Activated T-cell treated with anti-CD3 and anti-CD28 coated beads for 24 hours (primary cell): Measurements from ENCODE around the gene MPZL1.

Experiments used
- DNase-seq: peaks from one replicate; pipeline ENCODE4 v3.0.0-alpha.2; 2020; ENCODE audit warnings: low read depth

The MPZL1 gene

DNA sequence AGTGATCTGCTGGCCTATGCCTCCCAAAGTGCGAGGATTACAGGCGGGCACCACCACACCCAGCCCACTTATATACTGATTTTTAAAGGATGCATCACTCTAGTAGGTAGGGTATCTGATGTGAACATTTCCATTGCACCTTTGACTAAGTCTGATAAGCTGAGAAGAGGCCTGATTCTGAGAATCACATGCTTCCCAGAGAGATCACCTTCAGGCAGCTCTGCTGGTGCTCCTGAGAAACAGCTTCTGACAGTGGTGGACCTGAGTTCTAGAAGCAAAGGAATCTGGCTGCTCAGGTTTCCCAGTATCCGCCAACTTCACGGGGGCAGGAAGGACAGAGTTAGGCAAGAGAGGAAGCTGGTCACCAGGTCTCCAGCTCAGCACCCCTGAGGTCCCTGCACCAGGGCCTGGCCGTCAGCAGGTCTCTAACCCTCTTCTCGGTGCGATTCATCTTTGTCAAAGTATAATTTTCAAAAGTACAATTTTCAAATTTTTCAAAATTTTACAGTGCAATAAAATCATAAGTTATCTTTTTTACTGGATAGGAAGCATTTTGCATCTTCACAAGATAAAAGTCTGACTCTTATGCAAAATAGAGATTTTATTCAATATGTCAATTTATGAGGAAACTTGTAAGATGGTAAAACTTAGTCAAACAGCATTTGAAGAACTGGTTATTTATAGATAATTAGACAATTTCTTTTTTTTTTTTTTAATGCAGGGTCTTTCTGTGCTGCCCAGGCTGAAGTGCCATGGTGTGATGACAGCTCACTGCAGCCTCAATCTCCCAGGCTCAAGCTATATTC is 25.8 kb upstream of the MPZL1 start:
- no peak for DNase-seq

DNA sequence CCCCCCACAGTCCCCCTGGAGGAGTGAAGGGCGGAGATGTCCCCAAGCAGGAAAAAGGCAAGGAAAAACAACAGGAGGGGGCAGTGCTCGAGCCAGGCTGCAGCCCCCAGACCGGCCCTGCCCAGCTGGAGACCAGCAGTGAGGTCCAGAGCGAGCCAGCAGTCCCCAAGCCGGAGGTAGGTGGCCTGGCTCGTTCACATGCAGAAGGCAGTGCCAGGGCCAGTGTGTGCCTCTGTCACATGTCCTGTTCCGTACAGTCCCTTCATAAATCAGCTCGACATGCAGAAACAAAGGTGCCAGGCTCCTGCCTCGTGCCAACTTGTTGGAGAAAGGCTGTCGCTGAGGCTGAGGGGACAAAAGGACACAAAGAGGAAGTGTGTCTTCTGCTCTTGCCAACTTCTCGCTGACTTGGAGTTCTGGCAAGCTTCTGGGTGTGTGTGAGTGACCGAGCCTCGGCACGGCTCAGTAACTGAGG is 24.1 kb upstream of the MPZL1 start:
- DNase-seq = no peak

DNA sequence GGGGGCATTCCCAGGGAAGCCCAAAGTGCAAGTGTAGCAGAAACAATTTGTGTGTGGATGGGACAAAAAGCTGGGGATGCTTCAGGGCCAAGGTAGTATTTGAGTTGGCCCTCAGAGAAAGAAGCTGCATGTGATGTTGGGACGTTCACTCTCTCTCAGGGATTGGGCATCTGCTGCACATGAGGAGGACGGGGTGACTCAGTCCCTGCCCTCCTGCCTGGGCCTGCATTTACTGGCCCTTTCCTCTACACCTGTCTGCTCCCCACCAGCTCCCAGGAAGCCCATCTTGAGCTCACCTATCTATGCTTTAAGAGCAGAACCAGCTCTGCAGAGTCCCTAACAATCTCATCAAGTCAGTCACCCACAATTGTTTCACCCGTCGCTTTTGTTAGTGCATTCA is 23.5 kb upstream of the MPZL1 start:
- DNase-seq = no peak

DNA sequence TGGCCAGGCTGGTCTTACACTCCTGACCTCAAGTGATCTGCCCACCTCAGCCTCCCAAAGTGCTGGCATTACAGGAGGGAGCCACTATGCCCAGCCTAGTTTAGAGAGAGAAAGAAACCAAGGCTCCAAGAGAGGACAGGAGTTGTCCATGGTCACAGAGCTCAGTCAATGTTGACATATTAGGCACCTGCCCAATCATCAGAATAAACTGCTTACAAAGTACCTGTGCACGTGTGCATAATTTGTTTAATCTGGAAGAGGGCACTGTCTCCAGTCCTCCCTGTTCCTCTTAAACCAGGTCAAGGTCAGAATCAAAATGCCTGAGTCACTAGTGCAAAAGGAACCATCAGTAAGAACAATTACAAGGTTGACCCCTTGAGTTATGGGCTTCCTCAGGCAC is 20.3 kb upstream of the MPZL1 start:
- no peak for DNase-seq

DNA sequence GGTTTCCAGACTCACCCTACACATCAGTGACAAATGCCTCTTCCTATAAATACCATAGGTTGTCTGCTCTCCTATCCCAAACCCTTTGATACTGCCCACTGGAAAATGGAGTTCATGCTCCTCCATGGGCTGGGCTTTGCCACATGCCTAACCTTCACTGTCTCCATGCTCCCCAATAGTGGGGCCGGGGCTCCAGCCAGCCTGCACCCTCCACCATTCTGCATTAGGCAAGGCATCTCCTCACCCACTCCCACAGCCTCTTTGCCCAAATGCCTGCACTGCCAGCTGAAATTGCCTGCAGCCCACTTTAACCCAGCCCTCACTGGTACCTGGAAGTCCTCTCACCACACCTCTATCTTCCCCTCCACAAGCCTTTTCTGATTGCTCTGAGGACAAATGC is 18.2 kb upstream of the MPZL1 start:
- DNase-seq = no peak

DNA sequence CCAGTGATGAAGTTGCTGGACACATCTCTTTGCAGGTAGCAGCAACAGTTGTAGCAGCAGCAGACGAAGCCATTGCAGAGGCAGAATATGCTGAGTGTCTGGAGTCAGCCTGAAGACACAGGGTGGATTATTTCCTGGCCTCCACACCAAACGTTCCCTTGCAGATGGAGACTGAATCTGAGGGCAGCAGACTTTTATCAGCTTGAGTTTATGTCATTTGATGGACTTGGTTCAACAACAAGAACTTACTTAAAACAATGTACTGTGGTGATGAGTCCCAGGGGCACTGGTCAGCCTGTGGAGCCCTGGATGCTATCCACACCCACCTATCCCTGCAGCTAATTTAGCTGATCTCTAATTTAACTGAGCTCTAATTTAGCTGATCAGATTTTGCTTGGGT is 17.1 kb upstream of the MPZL1 start:
- DNase-seq = no peak

DNA sequence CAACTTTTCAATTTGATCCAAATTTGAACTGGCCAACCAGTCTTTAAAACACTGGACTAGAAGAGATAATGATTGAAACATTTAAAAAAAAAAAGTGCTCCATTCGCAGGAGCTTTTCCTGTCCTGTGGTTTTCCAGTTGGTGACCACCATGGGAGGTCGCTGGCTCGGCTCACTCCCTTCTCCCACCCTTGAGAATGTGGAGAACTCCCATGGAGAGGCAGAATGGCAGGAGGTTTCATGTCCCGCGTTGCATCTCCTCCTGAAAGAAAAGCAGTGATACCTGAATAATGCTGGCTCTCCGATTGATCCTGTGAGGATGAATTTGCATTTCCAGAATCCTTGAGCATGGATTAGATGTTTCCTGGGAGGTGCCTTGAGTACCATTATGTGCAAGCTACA is 16.5 kb upstream of the MPZL1 start:
- DNase-seq = no peak

DNA sequence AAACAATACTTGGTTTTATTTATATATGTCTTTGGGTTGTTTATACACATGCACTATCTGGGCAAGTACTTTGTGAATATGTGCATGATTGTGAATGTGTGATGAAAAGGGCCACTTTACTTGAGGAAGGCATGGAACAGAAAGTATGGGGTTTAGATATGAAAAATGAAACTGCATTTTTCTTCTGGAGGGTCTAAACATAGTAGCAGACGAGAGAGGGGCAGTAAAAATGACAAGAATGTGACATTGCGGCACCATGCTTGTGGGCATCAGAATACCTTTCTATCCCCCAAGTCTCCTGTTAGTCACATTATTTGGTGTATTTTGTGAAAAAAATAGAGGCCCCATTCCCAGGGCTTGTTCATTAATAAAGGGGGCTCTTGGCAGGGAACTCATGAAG is 15.4 kb upstream of the MPZL1 start:
- no peak for DNase-seq

DNA sequence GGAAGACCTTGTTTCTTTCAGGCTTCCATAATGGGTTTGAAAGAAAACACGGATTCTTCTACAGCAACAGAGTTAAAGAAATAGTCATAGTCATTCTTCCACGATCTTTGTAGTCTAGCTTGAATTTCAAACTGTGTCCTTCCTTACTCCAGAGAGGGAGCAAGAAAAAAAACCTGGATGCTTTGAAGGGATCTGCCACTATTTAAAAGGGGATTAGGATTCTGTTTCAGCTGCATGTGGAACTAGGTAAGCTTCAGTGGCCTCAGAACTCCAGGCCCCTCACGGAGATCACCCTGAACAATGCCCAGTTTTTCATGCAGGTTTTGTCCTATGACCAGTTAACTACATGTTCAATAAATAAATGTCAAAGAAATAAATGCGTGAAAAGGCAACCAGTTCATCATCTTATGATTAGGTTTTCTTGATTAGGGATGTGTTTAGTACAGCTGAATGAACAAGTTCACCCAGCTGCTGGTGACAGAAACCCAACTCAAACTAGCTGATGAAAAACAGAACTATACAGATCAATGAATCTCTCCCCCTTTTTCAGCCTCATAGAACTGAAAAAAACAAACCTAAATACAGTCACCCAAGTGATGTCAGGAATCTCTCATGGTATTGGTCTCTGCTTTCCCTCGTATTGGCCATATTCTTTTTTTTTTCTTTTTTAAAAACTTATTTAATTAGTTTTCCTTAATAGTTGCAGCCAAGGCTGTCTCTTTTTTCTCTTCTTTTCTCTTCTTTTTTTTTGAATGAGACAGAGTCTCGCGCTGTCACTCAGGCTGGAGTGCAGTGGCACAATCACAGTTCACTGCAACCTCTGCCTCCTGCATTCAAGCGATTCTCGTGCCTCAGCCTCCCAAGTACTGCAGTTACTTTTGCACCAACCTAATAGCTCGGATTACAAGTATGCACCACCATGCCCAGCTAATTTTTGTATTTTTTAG is 14.6 kb upstream of the MPZL1 start:
- no peak for DNase-seq

DNA sequence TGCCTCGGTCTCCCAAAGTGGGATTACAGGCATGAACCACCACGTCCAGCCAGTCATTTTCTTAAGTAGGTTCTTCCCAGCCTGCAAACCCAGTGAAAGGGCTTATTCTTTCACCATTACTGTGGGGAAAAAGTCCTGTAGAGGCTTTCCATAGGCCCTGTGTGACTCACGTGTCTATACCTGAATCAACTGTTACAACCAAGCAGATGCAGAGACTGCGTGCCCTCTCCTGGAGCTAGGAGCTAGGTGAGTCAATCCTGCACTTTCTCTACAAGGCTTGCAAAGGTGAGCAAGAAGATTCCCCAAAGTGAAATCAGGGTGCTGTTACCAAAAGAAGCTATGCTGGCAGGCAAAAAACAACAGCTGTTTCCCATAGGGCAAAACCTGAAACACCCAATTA is 13.8 kb upstream of the MPZL1 start:
- DNase-seq = no peak

DNA sequence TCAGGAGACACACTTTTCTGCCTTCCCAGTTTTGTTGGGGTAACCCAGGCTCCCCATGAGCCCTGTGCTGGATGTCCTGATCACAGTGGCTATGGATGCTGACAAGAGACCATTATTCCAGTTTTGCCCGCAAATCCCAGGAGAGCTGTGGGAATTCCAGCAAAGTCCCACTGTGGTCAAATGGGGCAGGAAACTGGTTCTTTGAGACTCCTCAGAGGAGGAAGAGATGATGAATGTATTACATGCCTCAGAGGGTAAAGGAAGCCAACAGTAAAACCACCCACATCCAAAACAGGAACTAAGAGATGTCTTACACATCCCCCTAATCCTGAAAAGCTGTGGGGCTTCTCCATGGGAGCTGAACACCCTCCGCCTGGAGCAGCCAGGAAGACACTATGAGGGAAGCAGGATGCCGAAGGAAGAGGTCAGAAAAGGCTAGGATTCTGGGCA is 12.8 kb upstream of the MPZL1 start:
- DNase-seq = no peak

DNA sequence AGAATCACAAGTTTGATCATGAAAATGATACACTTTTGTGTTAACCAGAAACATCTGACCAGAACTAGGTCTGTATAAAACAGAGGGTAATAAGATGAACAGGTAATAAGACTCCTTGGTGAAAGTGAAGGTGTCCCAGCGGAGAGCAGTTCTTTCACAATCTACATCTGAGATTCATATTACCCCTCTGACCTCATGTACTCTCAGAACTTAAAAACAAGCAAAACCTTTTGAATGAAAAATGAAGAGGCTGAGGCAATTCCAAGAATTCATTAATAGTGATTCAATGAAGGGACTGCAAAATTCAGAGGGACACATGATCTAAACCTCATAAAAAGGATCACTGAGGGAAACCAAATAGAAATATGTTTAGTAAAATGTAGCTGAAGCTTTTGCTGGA is 10.9 kb upstream of the MPZL1 start:
- DNase-seq = no peak

DNA sequence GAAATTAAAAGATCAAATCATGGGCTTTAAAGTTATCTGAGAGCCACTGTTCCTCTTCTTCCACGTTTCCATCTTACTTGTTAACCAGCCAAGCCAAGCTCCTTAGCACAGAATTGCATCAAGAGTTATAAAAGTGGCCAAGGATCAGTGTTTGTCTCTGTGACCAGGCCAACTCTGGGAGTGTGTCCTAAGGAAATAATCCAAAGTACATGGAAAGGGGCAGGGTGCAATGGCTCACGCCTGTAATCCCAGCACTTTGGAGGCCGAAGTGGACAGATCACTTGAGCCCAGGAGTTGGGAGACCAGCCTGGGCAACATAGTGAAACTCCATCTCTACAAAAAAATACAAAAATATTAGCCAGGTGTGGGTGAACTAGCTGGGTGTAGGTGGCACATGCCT is 10.0 kb upstream of the MPZL1 start:
- DNase-seq = no peak

DNA sequence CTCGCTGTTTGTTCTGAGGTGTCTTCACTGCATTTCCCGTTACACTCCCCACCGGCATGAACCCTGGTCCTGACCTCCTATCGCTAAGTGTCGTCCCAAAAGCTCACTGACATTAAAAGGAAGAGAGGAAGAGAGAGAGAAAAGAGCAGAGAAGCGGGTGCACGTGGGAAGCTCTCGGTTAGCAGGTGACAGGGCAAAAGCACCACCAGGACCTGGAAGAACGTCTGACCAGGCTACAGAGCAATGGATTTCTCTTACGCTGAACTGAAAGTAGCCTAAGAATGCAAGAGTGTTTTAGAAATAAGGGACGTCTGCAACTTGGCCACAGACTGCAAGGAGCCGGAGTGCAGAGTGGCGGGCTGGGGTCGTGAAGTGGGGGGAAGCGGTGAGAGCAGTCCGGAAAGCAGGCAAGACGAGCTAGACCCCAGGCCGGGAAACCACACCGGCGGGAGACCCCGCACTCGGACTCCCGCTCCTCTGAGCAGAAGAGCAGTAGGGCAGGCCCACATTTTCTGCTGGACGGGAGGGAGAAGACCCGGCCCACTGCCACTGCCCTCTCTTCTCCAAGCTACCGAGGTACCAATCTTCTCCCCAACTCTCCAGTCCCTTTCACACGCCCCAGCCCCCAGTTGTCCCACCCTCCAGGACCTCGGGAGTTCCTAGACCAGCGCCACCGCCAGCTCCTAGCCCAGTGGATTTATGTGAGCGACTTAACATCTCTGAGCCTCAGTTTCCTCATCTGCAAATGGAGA is 8.3 kb upstream of the MPZL1 start:
- no peak for DNase-seq

DNA sequence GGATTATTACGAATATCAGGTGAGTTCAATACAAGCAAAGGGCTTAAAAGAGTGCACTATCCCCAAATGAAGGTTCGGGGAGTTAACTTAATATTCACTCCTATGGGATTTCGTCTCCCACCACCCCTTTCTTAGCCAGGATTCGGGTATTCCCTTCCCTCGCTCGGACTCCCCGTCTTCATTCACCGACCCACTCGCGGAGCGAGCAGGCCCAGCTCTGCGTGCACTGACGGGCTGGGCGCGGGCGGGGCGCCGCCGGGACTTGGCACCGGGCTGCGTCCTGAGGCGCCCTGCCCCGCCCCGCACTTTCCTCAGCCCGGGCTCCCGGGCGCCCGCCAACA is 7.7 kb upstream of the MPZL1 start:
- DNase-seq = no peak

DNA sequence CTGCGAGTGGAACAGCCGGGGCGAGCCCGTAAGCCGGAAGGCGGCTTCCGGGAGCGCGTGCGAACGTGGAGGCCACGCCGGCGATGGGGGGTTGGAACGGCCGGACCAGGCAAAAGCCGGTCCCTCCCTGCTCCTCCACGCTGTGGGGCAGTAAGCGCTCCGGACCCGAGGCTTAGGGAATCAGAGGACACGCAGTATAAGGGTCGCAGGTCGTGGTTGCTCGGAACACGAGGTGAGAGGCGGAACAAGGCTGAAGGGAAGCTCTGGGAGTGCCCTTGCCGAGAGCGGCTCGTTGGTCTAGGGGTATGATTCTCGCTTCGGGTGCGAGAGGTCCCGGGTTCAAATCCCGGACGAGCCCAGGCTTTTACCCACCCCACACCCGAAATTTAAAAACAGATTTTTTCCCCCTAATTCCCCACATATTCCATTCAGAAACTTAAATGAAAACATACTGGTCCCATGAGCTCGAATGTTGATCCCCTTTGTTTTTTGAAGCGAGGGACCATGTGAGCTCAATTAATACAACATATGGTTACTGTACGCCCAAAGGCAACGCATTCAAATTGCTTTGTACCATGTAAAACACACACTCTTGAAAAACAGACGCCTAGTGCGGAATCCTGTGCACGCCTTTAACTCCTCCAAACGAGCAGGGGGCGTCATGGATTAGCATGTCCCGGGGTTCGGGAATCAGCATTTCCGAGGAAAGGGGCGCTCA is 7.2 kb upstream of the MPZL1 start:
- peak; percentile 89 for DNase-seq

DNA sequence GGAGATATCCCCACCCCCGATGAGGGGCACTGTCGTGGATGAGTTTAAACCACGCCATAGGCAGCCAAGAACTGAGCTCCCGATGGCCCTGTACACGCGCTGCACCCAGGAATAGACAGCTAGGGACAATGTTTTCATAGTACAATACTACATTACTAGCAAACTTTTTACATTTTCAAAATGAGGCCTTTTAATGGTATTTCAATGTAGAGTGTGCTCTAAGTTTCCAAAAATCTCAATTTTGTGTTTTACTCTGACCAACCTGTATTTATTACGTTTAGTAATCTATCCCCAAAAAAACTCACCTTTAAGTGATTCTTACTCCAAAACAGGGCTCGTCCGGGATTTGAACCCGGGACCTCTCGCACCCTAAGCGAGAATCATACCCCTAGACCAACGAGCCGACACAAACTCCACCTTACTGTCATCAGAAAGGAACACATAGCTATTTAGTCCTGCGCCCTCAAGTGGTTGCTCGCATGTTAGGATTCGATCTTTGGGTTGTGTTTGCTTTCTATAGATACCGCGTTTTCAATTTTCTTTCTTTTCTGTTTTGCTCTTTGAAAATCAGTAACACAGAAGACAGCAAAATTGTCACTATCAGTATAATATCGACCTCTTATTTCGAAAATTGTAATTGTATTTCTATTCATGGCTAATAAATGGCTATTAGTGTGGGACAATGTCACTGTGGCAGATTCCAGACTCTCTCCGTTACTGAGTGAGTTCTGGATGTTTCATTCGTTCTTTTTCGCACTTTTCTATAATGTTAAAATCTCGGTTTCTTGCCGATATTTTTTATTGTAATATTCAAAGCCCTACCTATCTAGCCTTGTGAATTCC is 6.4 kb upstream of the MPZL1 start:
- peak; percentile 85 for DNase-seq

DNA sequence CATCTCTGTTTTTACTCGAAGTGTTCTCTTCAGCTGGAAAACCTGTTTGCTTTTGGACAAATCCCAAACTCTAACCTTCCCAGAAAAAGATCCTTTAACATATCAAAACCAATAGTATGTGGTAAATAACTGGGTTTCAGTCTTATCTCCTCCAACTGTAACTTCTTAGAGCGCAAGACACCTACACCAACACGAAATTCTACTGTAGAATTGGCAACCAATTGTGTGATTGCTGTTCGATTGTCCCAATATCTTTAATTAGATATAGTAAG is 5.8 kb upstream of the MPZL1 start:
- no peak for DNase-seq

DNA sequence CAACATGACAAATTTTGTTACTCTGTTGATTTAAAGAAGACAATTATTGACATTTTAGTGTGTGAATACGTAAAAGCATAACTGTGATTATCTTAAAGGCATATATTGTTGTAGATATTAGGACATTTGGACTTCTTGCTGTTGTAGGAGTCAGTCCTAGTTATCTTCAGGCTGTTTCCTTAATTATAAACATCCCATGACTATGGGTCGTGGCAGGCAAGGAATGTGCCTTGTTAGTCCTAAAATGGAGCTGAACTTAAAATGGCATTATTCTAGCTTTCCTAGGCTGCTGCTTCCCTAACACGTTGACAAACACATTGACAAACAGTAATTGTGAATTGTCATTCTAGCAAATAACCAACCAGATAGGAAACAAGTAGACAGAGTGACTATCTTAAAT is 4.4 kb upstream of the MPZL1 start:
- no peak for DNase-seq

DNA sequence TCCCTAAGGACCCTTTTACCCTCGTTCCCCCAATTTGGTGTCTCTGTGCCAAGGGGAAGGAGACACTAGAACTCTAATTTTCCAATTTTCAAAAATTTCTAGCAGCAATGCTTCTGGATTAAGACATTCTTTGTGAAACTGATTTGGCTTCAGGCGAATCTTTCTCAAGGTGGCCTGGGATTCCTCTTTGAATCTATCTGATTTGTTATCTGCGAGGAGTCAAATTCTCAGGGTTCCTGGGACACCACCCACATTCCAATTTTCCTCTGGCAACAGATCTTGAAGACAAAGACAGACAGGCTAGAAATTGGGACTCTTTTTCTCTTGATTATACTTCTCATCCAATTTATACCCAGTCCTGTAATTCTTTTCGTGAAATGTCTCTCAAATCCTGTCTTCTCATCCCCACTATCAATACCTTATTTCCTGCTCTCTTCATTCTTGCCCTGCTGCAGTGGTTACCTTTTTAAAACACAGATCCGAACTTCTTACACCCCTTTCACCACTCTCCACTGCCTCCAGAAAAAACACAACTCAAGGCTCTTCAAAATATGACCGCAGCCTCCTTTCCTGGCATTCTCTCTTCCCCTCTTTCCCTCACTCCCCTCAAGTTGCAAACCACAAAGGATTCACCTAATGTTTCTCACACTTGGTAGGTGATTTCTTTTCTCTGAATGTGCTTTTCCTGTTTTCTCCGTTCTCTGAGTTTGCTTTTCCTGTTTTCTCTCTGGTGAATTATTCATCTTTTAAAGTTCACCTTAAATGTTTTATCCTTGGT is 2.7 kb upstream of the MPZL1 start:
- no peak for DNase-seq
